SK-N-SH treated with all-trans-retinoic acid at 6 μM for 48 hours (cell line): ENCODE results near the gene LRCH1.

Experiments used
- ATAC-seq: fragments of 200-7000 bp; cut with Tn5 transposase; 3 replicates; pipeline ENCODE4 v1.9.1; 2020; ENCODE audit warnings: mild to moderate bottlenecking, moderate library complexity
- ARNTL ChIP-seq: fragments of 450-650 bp; formaldehyde crosslinking; IDR thresholded peaks from 2 replicates; pipeline ENCODE4 v1.5.0; 2020; ENCODE audit warnings: low read depth, mild to moderate bottlenecking, moderate library complexity, borderline replicate concordance
- BACH2 ChIP-seq: fragments of 250-450 bp; sonication (Bioruptor Pico); IDR thresholded peaks from 2 replicates; pipeline ENCODE4 v1.9.0; 2021; ENCODE audit warnings: mild to moderate bottlenecking, borderline replicate concordance
- CSDC2 ChIP-seq: fragments of 250-450 bp; sonication (Bioruptor Pico); IDR thresholded peaks from 2 replicates; pipeline ENCODE4 v1.5.0; 2020; ENCODE audit warnings: mild to moderate bottlenecking, moderate library complexity
- ESRRG ChIP-seq: fragments of 250-450 bp; sonication (Bioruptor Pico); IDR thresholded peaks from 2 replicates; pipeline ENCODE4 v1.6.1; 2021; ENCODE audit warnings: mild to moderate bottlenecking
- GLIS3 ChIP-seq: fragments of 250-450 bp; sonication (Bioruptor Pico); IDR thresholded peaks from 2 replicates; pipeline ENCODE4 v1.5.0; 2020; ENCODE audit warnings: mild to moderate bottlenecking, moderate library complexity
- ISL1 ChIP-seq: fragments of 250-450 bp; sonication (Bioruptor Pico); IDR thresholded peaks from 2 replicates; pipeline ENCODE4 v2.1.2; 2022; ENCODE audit warnings: mild to moderate bottlenecking, moderate library complexity
- OSR1 ChIP-seq: fragments of 250-450 bp; sonication (Bioruptor Pico); IDR thresholded peaks from 2 replicates; pipeline ENCODE4 v1.8.0; 2022; ENCODE audit warnings: moderate library complexity, mild to moderate bottlenecking, inconsistent platforms
- PPARA ChIP-seq: fragments of 250-450 bp; sonication (Bioruptor Pico); IDR thresholded peaks from 2 replicates; pipeline ENCODE4 v1.5.0; 2020; ENCODE audit warnings: mild to moderate bottlenecking, borderline replicate concordance
- RARB ChIP-seq: fragments of 250-450 bp; sonication (Bioruptor Pico); IDR thresholded peaks from 2 replicates; pipeline ENCODE4 v1.8.0; 2021; ENCODE audit warnings: mild to moderate bottlenecking, moderate library complexity
- SNAI2 ChIP-seq: fragments of 250-450 bp; sonication (Bioruptor Pico); IDR thresholded peaks from 2 replicates; pipeline ENCODE4 v1.5.0; 2020; ENCODE audit warnings: mild to moderate bottlenecking, moderate library complexity
- TCF4 ChIP-seq: fragments of 250-450 bp; sonication (Bioruptor Pico); IDR thresholded peaks from 2 replicates; pipeline ENCODE4 v1.8.0; 2021; ENCODE audit warnings: mild to moderate bottlenecking, moderate library complexity, borderline replicate concordance
- TOX ChIP-seq: fragments of 250-450 bp; sonication (Bioruptor Pico); IDR thresholded peaks from 2 replicates; pipeline ENCODE4 v1.8.0; 2021; ENCODE audit warnings: mild to moderate bottlenecking, moderate library complexity, borderline replicate concordance
- ZC3H10 ChIP-seq: fragments of 250-450 bp; sonication (Bioruptor Pico); IDR thresholded peaks from 2 replicates; pipeline ENCODE4 v1.5.1; 2021; ENCODE audit warnings: mild to moderate bottlenecking, moderate library complexity
- ZFP3 ChIP-seq: fragments of 250-450 bp; sonication (Bioruptor Pico); IDR thresholded peaks from 2 replicates; pipeline ENCODE4 v1.5.0; 2020; ENCODE audit warnings: mild to moderate bottlenecking, moderate library complexity
- ZNF565 ChIP-seq: fragments of 450-650 bp; formaldehyde crosslinking; conservative IDR thresholded peaks from 2 replicates; pipeline ENCODE4 v1.5.0; 2020; ENCODE audit warnings: low read depth, mild to moderate bottlenecking, moderate library complexity
- ZNF70 ChIP-seq: fragments of 450-650 bp; formaldehyde crosslinking; IDR thresholded peaks from 2 replicates; pipeline ENCODE4 v1.5.0; 2020; ENCODE audit warnings: mild to moderate bottlenecking, moderate library complexity
- ZNF8 ChIP-seq: fragments of 450-650 bp; formaldehyde crosslinking; IDR thresholded peaks from 2 replicates; pipeline ENCODE4 v1.5.0; 2020; ENCODE audit warnings: mild to moderate bottlenecking, moderate library complexity
- TF ChIP-seq, protein P1 (sequence below): fragments of 250-450 bp; sonication (Bioruptor Pico); IDR thresholded peaks from 2 replicates; pipeline ENCODE4 v1.8.0; 2021; ENCODE audit warnings: low read depth, mild to moderate bottlenecking, moderate library complexity, borderline replicate concordance
- TF ChIP-seq, protein P2 (sequence below): fragments of 250-450 bp; sonication (Bioruptor Pico); IDR thresholded peaks from 2 replicates; pipeline ENCODE4 v1.5.1; 2020; ENCODE audit warnings: low read depth, mild to moderate bottlenecking, moderate library complexity
- TF ChIP-seq, protein P3 (sequence below): fragments of 250-450 bp; sonication (Bioruptor Pico); IDR thresholded peaks from 2 replicates; pipeline ENCODE4 v1.5.0; 2020; ENCODE audit warnings: mild to moderate bottlenecking, moderate library complexity
- TF ChIP-seq, protein P4 (sequence below): fragments of 250-450 bp; sonication (Bioruptor Pico); IDR thresholded peaks from 2 replicates; pipeline ENCODE4 v1.5.1; 2021; ENCODE audit warnings: mild to moderate bottlenecking, moderate library complexity

The LRCH1 gene

DNA sequence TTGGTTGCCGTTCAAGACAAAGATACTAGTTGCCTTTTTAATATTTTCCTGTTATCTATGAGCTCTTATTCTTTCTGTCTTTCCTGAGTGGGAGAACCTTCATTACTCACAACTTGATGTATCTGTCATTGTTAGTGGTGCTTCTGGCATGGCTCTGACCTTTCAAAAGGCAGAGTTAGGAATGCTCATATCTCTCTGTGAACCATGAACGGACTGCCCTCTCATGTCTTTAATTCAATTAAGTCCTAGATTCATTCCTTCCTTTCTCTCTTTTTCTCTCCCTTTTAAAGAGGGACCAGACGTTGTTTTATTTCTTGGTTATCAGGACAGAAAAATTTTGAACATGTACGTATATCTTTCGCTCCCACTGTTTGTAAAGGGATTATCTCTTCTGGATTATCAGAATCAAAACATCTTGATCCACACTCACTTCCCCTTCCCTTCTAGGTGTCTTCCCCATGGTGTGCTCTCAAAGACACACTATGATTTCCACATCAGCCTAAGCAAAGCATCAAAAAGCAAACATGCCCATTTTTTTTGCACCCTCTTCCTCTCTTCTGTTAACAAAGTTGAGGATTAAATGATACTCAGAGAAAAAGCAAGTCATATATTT, 90.3 kb downstream of the LRCH1 start (continued):
- peak; percentile 88; the same call in 1 of the 2 replicates for TF ChIP-seq ESRRG (CRISPR knock-in tag)

DNA sequence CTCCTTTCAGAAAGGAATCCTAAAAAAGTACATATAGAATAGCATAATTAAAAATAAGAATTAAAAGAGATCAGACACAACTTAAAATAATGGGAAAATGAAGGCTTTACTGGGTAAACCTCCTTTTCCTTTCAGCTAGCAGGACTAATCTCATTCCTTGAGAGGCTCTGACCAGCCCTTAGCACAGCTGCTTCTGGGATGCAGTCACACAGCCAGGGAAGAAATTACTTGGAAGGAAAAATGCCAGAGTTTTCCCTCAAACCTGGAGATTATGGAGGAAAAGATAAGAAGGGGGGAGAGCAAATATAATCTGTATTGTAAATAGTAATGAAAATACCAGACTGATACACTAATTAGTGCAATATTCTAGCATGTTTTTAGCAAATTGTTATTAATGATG, 91.8 kb downstream of the LRCH1 start:
- ATAC-seq = 0 out of 3 replicates have a peak, but pooled peaks have one; percentile 33
- TF ChIP-seq RARB (CRISPR knock-in tag) (no peak), BACH2 (no peak), CSDC2 (CRISPR knock-in tag) (no peak), PPARA (CRISPR knock-in tag) (no peak), TCF4 (CRISPR knock-in tag) (no peak), ZFP3 (CRISPR knock-in tag) (no peak), GLIS3 (CRISPR knock-in tag) (no peak)

DNA sequence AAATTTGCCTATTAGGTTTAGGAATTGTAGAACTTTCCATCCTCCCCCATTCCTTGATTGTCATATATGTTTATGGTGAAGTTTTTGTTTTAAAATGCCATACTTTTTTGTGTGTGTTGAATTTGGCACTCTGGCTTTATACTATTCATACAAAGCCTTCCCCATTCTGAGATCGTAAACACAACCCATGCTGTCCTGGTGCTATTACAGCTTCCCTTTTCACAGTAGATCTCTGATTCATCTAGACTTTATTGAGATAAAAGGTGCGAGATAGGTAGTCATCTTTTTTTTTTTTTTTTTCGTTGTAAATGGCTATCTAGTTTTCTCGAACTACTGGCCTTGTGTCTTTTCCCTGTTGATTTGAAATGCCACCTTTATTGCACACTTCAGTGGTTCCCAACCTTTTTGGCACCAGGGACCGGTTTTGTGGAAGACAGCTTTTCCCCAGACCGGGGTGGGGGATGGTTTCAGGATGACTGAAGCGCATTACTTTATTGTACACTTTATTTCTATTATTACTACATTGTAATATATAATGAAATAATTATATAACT, 94.6 kb downstream of the LRCH1 start:
- TF ChIP-seq RARB (CRISPR knock-in tag) (no peak), ZNF565 (no peak), PPARA (CRISPR knock-in tag) (no peak), SNAI2 (CRISPR knock-in tag) (no peak), ARNTL (no peak), ZFP3 (CRISPR knock-in tag) (no peak), OSR1 (CRISPR knock-in tag) (no peak), ISL1 (CRISPR knock-in tag) (no peak)
- TF ChIP-seq, protein P1, sequence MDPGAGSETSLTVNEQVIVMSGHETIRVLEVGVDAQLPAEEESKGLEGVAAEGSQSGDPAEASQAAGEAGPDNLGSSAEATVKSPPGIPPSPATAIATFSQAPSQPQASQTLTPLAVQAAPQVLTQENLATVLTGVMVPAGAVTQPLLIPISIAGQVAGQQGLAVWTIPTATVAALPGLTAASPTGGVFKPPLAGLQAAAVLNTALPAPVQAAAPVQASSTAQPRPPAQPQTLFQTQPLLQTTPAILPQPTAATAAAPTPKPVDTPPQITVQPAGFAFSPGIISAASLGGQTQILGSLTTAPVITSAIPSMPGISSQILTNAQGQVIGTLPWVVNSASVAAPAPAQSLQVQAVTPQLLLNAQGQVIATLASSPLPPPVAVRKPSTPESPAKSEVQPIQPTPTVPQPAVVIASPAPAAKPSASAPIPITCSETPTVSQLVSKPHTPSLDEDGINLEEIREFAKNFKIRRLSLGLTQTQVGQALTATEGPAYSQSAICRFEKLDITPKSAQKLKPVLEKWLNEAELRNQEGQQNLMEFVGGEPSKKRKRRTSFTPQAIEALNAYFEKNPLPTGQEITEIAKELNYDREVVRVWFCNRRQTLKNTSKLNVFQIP = no peak
- ATAC-seq = no peak

DNA sequence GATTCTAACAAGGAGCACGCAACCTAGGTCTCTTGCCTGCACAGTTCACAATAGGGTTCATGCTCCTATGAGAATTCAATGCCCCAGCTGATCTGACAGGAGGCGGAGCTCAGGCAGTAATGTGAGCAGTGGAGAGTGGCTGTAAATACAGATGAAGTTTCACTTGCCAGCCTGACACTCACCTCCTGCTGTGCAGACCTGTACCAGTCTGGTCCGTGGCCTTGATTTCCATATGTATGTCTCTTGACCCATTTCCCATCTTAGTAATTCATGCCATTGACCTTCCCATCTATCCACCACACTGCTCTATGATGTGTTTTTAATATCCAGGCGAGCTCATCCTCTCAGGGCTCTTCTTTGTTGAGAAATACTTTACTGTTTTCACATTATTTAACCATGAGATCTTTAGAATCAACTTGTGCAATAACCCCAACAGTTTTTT, 95.2 kb downstream of the LRCH1 start:
- no peak for TF ChIP-seq ISL1 (CRISPR knock-in tag)
- TF ChIP-seq ZFP3 (CRISPR knock-in tag) = no peak
- no peak for TF ChIP-seq ZNF8 (CRISPR knock-in tag)
- no peak for TF ChIP-seq RARB (CRISPR knock-in tag)
- no peak for TF ChIP-seq TOX (CRISPR knock-in tag)
- TF ChIP-seq, protein P1 = no peak
- TF ChIP-seq, protein P2, sequence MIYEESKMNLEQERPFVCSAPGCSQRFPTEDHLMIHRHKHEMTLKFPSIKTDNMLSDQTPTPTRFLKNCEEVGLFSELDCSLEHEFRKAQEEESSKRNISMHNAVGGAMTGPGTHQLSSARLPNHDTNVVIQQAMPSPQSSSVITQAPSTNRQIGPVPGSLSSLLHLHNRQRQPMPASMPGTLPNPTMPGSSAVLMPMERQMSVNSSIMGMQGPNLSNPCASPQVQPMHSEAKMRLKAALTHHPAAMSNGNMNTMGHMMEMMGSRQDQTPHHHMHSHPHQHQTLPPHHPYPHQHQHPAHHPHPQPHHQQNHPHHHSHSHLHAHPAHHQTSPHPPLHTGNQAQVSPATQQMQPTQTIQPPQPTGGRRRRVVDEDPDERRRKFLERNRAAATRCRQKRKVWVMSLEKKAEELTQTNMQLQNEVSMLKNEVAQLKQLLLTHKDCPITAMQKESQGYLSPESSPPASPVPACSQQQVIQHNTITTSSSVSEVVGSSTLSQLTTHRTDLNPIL (CRISPR knock-in tag) = no peak
- no peak for TF ChIP-seq ZNF565
- ATAC-seq = peak; percentile 74

DNA sequence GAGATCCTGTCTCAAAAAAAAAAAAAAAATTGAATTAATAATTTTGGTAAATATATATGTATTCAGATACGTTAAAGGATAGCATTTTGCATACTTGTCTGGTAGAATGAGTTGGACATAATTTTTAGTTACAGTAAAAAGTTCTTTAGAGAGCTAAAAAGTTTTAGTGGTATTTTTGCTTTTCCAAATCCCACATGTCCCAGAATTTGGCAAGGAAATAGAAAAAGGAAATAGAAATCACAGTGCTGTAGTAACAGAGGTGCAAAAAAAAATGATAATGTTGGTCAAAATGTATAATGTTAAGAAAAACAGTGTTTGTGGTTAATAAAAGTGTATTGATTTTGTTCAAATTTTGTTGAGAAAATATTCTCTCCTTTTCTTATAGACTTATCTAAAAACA, 96.8 kb downstream of the LRCH1 start:
- no peak for ATAC-seq
- TF ChIP-seq BACH2 (no peak), TCF4 (CRISPR knock-in tag) (no peak), TOX (CRISPR knock-in tag) (no peak), ZFP3 (CRISPR knock-in tag) (no peak), GLIS3 (CRISPR knock-in tag) (no peak), ZNF565 (no peak), ZC3H10 (no peak), ZNF70 (CRISPR knock-in tag) (no peak), SNAI2 (CRISPR knock-in tag) (no peak), ISL1 (CRISPR knock-in tag) (no peak), CSDC2 (CRISPR knock-in tag) (no peak), ESRRG (CRISPR knock-in tag) (no peak), ZNF8 (CRISPR knock-in tag) (no peak)
- TF ChIP-seq, protein P3, sequence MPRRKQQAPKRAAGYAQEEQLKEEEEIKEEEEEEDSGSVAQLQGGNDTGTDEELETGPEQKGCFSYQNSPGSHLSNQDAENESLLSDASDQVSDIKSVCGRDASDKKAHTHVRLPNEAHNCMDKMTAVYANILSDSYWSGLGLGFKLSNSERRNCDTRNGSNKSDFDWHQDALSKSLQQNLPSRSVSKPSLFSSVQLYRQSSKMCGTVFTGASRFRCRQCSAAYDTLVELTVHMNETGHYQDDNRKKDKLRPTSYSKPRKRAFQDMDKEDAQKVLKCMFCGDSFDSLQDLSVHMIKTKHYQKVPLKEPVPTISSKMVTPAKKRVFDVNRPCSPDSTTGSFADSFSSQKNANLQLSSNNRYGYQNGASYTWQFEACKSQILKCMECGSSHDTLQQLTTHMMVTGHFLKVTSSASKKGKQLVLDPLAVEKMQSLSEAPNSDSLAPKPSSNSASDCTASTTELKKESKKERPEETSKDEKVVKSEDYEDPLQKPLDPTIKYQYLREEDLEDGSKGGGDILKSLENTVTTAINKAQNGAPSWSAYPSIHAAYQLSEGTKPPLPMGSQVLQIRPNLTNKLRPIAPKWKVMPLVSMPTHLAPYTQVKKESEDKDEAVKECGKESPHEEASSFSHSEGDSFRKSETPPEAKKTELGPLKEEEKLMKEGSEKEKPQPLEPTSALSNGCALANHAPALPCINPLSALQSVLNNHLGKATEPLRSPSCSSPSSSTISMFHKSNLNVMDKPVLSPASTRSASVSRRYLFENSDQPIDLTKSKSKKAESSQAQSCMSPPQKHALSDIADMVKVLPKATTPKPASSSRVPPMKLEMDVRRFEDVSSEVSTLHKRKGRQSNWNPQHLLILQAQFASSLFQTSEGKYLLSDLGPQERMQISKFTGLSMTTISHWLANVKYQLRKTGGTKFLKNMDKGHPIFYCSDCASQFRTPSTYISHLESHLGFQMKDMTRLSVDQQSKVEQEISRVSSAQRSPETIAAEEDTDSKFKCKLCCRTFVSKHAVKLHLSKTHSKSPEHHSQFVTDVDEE = no peak
- TF ChIP-seq, protein P1 = no peak
- TF ChIP-seq, protein P4, sequence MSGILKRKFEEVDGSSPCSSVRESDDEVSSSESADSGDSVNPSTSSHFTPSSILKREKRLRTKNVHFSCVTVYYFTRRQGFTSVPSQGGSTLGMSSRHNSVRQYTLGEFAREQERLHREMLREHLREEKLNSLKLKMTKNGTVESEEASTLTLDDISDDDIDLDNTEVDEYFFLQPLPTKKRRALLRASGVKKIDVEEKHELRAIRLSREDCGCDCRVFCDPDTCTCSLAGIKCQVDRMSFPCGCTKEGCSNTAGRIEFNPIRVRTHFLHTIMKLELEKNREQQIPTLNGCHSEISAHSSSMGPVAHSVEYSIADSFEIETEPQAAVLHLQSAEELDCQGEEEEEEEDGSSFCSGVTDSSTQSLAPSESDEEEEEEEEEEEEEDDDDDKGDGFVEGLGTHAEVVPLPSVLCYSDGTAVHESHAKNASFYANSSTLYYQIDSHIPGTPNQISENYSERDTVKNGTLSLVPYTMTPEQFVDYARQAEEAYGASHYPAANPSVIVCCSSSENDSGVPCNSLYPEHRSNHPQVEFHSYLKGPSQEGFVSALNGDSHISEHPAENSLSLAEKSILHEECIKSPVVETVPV = no peak
